ENCODE data around the gene MARCHF10.

GRCh38 chr17:62689441-62690167 lies 118.5 kb downstream of the MARCHF10 start:
- TF ChIP-seq POLR2A (IDR thresholded peaks at IDR 0.05), result no peak
- no peak for TF ChIP-seq CTCF (IDR thresholded peaks at IDR 0.05)
